KOPT-K1 (cell line): ENCODE data around the gene NKAIN1.
"Not testable (repeated sequence)": the region's sequence is repeated elsewhere in the genome, so short reads cannot be mapped to it uniquely, and the experiment has no call there.

ENCODE experiments used
- H3K27ac ChIP-seq: fragments of 200-600 bp; sonication (generic); 2 replicates; pipeline ENCODE4 v1.5.1; 2016; ENCODE audit warnings: antibody characterized with exemption, mild to moderate bottlenecking, low read depth, low read length; ENCODE audit not compliant: poor library complexity, severe bottlenecking
- H3K36me3 ChIP-seq: fragments of 200-600 bp; sonication (generic); 2 replicates; pipeline ENCODE4 v1.5.1; 2017; ENCODE audit warnings: antibody characterized with exemption, mild to moderate bottlenecking, low read length, moderate library complexity; ENCODE audit not compliant: insufficient read depth
- H3K9me3 ChIP-seq: fragments of 200-600 bp; sonication (generic); 2 replicates; pipeline ENCODE4 v1.5.1; 2017; ENCODE audit warnings: antibody characterized with exemption, low read length, mild to moderate bottlenecking; ENCODE audit not compliant: insufficient read depth, poor library complexity, severe bottlenecking

Gene NKAIN1

GRCh38 chr1:31195267-31195666 is 44.4 kb downstream of the NKAIN1 start:
- not testable (repeated sequence) for H3K36me3 ChIP-seq, H3K27ac ChIP-seq

GRCh38 chr1:31193729-31194128 is 46.0 kb downstream of the NKAIN1 start:
- Histone ChIP-seq H3K36me3 (no peaks in the 10 kb centered on the region), H3K27ac (no peak overlapping the region), H3K9me3 (no peaks in the 10 kb centered on the region)

More at GRCh38 chr1:31195267-31195666, 44.4 kb downstream of the NKAIN1 start:
- not testable (repeated sequence) for H3K9me3 ChIP-seq

GRCh38 chr1:31191281-31191680 is 48.4 kb downstream of the NKAIN1 start:
- Histone ChIP-seq H3K27ac (no peak overlapping the region), H3K9me3 (no peaks in the 10 kb centered on the region), H3K36me3 (no peaks in the 10 kb centered on the region)

GRCh38 chr1:31189696-31190674 is 49.7 kb downstream of the NKAIN1 start:
- H3K27ac ChIP-seq: no peak overlapping the region
- H3K36me3 ChIP-seq: no peaks in the 10 kb centered on the region
- no peaks in the 10 kb centered on the region for H3K9me3 ChIP-seq

- Histone ChIP-seq H3K9me3 (no peaks in the 10 kb centered on the region), H3K27ac (no peak overlapping the region), H3K36me3 (no peaks in the 10 kb centered on the region)
These were observed 55.6 kb downstream of the NKAIN1 start for GRCh38 chr1:31183927-31184554.

GRCh38 chr1:31183126-31183525 is 56.6 kb downstream of the NKAIN1 start:
- Histone ChIP-seq H3K9me3 (no peaks in the 10 kb centered on the region), H3K27ac (no peak overlapping the region), H3K36me3 (no peaks in the 10 kb centered on the region)

GRCh38 chr1:31182352-31182751 is 57.3 kb downstream of the NKAIN1 start:
- Histone ChIP-seq H3K27ac (no peak overlapping the region), H3K9me3 (no peaks in the 10 kb centered on the region), H3K36me3 (no peaks in the 10 kb centered on the region)

GRCh38 chr1:31181515-31182343 is 58.0 kb downstream of the NKAIN1 start:
- no peaks in the 10 kb centered on the region for H3K36me3 ChIP-seq
- no peak overlapping the region for H3K27ac ChIP-seq
- H3K9me3 ChIP-seq: no peaks in the 10 kb centered on the region

GRCh38 chr1:31180338-31180737 is 59.3 kb downstream of the NKAIN1 start:
- Histone ChIP-seq H3K9me3 (no peaks in the 10 kb centered on the region), H3K36me3 (no peaks in the 10 kb centered on the region), H3K27ac (no peak overlapping the region)

- not testable (repeated sequence) for H3K9me3 ChIP-seq, H3K36me3 ChIP-seq, H3K27ac ChIP-seq
These were observed 63.4 kb downstream of the NKAIN1 start for GRCh38 chr1:31176291-31176690.

- H3K27ac ChIP-seq: peak overlapping the region; percentile 45
These were observed 69.3 kb downstream of the NKAIN1 start for GRCh38 chr1:31170486-31170735.

GRCh38 chr1:31166462-31166861 is 73.2 kb downstream of the NKAIN1 start:
- Histone ChIP-seq H3K27ac (no peak overlapping the region), H3K36me3 (no peaks in the 10 kb centered on the region)

More at GRCh38 chr1:31170486-31170735, 69.3 kb downstream of the NKAIN1 start:
- no peaks in the 10 kb centered on the region for H3K9me3 ChIP-seq
- no peaks in the 10 kb centered on the region for H3K36me3 ChIP-seq

GRCh38 chr1:31164291-31164690 is 75.4 kb downstream of the NKAIN1 start:
- no peaks in the 10 kb centered on the region for H3K9me3 ChIP-seq
- no peaks in the 10 kb centered on the region for H3K36me3 ChIP-seq
- H3K27ac ChIP-seq: no peak overlapping the region

More at GRCh38 chr1:31166462-31166861, 73.2 kb downstream of the NKAIN1 start:
- no peaks in the 10 kb centered on the region for H3K9me3 ChIP-seq

- Histone ChIP-seq H3K27ac (no peak overlapping the region), H3K9me3 (no peaks in the 10 kb centered on the region), H3K36me3 (no peaks in the 10 kb centered on the region)
These were observed 75.8 kb downstream of the NKAIN1 start for GRCh38 chr1:31163866-31164265.

- Histone ChIP-seq H3K27ac (no peak overlapping the region), H3K36me3 (no peaks in the 10 kb centered on the region), H3K9me3 (no peaks in the 10 kb centered on the region)
These were observed 78.1 kb downstream of the NKAIN1 start for GRCh38 chr1:31161571-31161970.
